ENCODE measurements around the gene CFAP299.

- TF ChIP-seq ZNF274 (IDR thresholded peaks at IDR 0.05; ENCODE audit: low read depth, low read length) (no peak), YY1 (IDR thresholded peaks at IDR 0.05; ENCODE audit: insufficient read depth, insufficient read length) (no peak), SUZ12 (IDR thresholded peaks at IDR 0.05; ENCODE audit: extremely low read depth, insufficient read depth, insufficient read length) (no peak)
These were observed 276.1 kb downstream of the CFAP299 start for GRCh38 chr4:80611678-80611979.
